C4-2B (cell line): ENCODE measurements around the gene SPATA31C2.

Experiments
- H3K27ac ChIP-seq: fragments of 450-650 bp; 2 replicates; pipeline ENCODE4 v1.5.1; 2017
- CTCF ChIP-seq: fragments of 450-650 bp; conservative IDR thresholded peaks from 2 replicates; pipeline ENCODE4 v1.5.1; 2017; ENCODE audit warnings: mild to moderate bottlenecking
- ZFX ChIP-seq: fragments of 450-650 bp; IDR thresholded peaks from 2 replicates; pipeline ENCODE4 v1.6.1; 2017

SPATA31C2 gene

GRCh38 chr9:88110026-88110425 is 28.2 kb downstream of the SPATA31C2 start:
- H3K27ac ChIP-seq: no peak overlapping the region
- TF ChIP-seq ZFX (no peak), CTCF (no peak)

GRCh38 chr9:88108779-88109178 is 29.5 kb downstream of the SPATA31C2 start:
- no peak for TF ChIP-seq CTCF
- no peak for TF ChIP-seq ZFX
- H3K27ac ChIP-seq: no peak overlapping the region

- TF ChIP-seq ZFX: no peak
- TF ChIP-seq CTCF: peak; percentile 80
- no peak overlapping the region for H3K27ac ChIP-seq
Measured at GRCh38 chr9:88106492-88106891, 31.8 kb downstream of the SPATA31C2 start.

- TF ChIP-seq CTCF (no peak), ZFX (no peak)
- no peak overlapping the region for H3K27ac ChIP-seq
Measured at GRCh38 chr9:88092797-88093331, 45.4 kb downstream of the SPATA31C2 start.

GRCh38 chr9:88090151-88090581 is 48.1 kb downstream of the SPATA31C2 start:
- H3K27ac ChIP-seq: no peak overlapping the region
- TF ChIP-seq CTCF: no peak
- TF ChIP-seq ZFX: no peak

- TF ChIP-seq ZFX (no peak), CTCF (no peak)
- H3K27ac ChIP-seq: no peak overlapping the region
Measured at GRCh38 chr9:88087906-88088305, 50.4 kb downstream of the SPATA31C2 start.

- TF ChIP-seq CTCF (no peak), ZFX (no peak)
- no peak overlapping the region for H3K27ac ChIP-seq
Measured at GRCh38 chr9:88085476-88085875, 52.8 kb downstream of the SPATA31C2 start.
